Stimulated activated naive CD8-positive, alpha-beta T cell treated with anti-CD3 and anti-CD28 coated beads, Interleukin-15, Interleukin-2, amounts not matched to agents 100 ng/mL and 50 ng/mL, for 24 hours (primary cell): ENCODE data around the gene SLC26A1.

Source experiments
- H3K27ac Mint-ChIP-seq: one replicate; pipeline ENCODE4 v1.8.0; 2021; ENCODE audit warnings: mild to moderate bottlenecking, mixed read lengths
- H3K27me3 Mint-ChIP-seq: one replicate; pipeline ENCODE4 v1.8.0; 2021; ENCODE audit warnings: mixed read lengths
- H3K36me3 Mint-ChIP-seq: one replicate; pipeline ENCODE4 v1.8.0; 2021; ENCODE audit warnings: low read depth, mixed read lengths
- H3K4me1 Mint-ChIP-seq: one replicate; pipeline ENCODE4 v1.8.0; 2021; ENCODE audit warnings: low read depth, mixed read lengths
- H3K4me3 Mint-ChIP-seq: one replicate; pipeline ENCODE4 v1.8.0; 2021; ENCODE audit warnings: mild to moderate bottlenecking, mixed read lengths
- H3K9me3 Mint-ChIP-seq: one replicate; pipeline ENCODE4 v1.8.0; 2021; ENCODE audit warnings: mixed read lengths

The SLC26A1 gene

GRCh38 chr4:1031956-1032795, 39.0 kb upstream of the SLC26A1 start:
- Mint-ChIP-seq H3K36me3 (no peaks in the 10 kb centered on the region), H3K9me3 (no peaks in the 10 kb centered on the region), H3K4me3 (no peak overlapping the region), H3K27me3 (no peaks in the 10 kb centered on the region), H3K27ac (no peak overlapping the region), H3K4me1 (no peaks in the 10 kb centered on the region)

DNA sequence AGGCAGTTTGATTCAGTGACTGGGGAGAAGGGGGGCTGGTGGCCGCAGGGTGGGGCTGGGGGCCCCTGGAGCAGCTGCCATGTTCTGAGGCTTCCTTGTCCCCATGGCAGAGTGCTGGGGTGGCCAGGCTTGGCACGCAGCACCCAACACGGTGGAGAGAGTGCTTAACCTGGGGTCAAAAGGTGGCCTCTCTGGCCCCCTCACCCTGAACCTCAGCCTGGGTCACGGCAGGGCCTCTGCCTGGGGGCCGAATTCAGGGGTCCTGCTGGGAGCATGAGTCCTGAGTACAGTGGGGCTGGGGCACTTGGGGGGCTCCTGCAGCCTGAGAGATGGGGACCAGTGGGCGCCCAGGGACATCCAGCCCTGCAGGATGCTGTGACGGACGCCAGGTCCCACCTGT, 38.1 kb upstream of the SLC26A1 start:
- H3K9me3 Mint-ChIP-seq = no peaks in the 10 kb centered on the region
- H3K27ac Mint-ChIP-seq = no peak overlapping the region
- H3K4me1 Mint-ChIP-seq = no peaks in the 10 kb centered on the region
- no peak overlapping the region for H3K4me3 Mint-ChIP-seq
- no peaks in the 10 kb centered on the region for H3K27me3 Mint-ChIP-seq
- H3K36me3 Mint-ChIP-seq = no peaks in the 10 kb centered on the region

DNA sequence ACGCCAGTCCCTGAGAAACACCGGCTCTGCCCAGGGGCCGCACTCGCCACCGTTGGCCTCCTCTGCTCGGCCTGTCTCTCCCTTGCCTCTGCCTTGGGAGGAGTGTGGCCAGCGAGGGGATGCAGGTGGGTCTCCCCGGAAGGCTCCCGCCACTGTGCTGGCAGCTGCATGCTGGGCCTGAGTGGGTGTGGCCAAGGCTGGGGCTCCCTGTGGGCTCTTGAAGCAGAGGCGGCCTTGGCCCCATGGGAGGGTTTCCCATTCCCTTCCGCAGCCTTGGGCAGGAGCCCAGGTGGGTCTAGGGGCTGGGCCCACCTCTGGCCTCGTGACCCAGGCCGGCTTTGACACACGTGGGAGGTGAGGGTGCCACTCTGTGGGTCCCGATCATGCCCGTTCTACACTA, 37.4 kb upstream of the SLC26A1 start:
- no peaks in the 10 kb centered on the region for H3K4me1 Mint-ChIP-seq
- no peaks in the 10 kb centered on the region for H3K9me3 Mint-ChIP-seq
- H3K27ac Mint-ChIP-seq = no peak overlapping the region
- peaks cover under 1% of the 10 kb centered on the region for H3K36me3 Mint-ChIP-seq
- no peak overlapping the region for H3K4me3 Mint-ChIP-seq
- no peaks in the 10 kb centered on the region for H3K27me3 Mint-ChIP-seq

DNA sequence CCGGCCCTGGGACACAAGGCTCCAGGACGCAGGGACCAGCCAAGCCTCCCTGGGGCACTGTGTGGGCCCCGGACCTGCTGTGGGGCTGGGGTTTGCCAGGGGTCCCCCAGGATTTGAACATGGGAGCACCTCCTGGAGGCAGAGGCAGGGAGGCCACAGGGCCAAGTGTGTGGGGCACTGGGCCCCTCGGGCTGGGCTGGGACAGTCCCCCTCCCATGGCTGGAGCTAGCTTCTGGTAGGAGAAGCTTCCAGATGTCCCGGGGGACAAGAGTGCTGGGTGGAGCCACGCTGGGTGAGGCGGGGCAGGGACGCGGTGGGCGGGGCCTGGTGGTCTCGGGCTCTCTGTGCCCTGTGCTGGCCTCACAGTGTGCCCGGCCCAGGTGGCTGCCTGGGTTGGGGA, 36.8 kb upstream of the SLC26A1 start:
- no peaks in the 10 kb centered on the region for H3K4me1 Mint-ChIP-seq
- H3K4me3 Mint-ChIP-seq = no peak overlapping the region
- H3K27ac Mint-ChIP-seq = no peak overlapping the region
- H3K36me3 Mint-ChIP-seq = peaks cover 6% of the 10 kb centered on the region
- H3K27me3 Mint-ChIP-seq = no peaks in the 10 kb centered on the region
- no peaks in the 10 kb centered on the region for H3K9me3 Mint-ChIP-seq

DNA sequence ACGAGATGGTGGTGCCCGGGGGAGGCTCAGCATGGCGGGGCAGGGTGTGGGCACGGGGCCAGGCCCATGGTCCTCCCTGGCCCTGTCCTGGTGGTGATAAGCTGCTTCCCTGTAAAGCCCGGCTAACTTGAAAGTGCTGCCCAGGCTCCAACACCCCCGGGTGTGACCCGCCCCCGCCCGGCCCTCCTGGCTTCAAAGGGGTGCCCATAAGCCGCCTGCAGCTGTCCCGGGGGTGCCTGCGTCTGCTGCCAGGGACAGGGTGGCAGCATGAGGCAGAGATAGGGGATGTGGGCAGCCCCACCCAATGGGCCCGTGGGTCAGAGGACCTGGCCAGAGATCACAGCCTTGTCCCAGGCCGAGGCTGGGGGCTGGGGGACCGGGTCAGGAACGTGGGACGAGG, 36.3 kb upstream of the SLC26A1 start:
- Mint-ChIP-seq H3K4me1 (no peaks in the 10 kb centered on the region), H3K36me3 (peaks cover 9% of the 10 kb centered on the region), H3K9me3 (no peaks in the 10 kb centered on the region), H3K27ac (no peak overlapping the region), H3K4me3 (no peak overlapping the region), H3K27me3 (no peaks in the 10 kb centered on the region)

DNA sequence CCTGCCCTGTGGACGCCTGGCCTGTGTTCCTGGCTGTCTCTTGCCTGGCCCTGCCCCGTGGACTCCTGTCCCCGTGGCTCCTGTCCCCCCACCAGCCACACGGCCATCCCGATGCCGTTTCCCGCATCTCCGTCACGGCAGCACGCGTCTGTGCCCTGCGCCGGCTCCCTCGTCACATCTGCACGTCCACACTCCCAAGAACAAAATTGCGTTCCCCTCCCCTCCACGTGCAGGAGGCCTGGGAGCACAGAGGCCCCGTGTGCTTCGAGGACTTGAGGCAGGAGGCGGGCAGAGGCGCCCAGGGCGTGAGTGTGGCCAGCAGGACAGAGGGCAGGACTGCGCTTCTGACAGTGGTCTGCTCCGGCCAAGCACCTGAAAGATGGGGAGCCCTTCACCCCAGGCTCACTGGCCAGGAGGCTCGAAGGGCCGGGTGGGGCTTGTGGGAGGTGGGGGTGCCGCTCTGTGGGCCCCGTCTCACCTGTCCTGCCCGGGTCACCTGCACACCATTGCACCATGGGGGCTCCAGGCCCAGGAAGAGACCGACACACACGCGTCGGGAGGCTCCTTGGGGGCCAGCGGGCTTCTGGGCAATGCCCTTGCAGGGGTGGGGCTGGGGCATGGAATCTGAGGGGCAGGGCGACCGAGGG, 35.5 kb upstream of the SLC26A1 start:
- H3K4me1 Mint-ChIP-seq = no peaks in the 10 kb centered on the region
- no peaks in the 10 kb centered on the region for H3K27me3 Mint-ChIP-seq
- no peak overlapping the region for H3K4me3 Mint-ChIP-seq
- peaks cover 9% of the 10 kb centered on the region for H3K36me3 Mint-ChIP-seq
- H3K27ac Mint-ChIP-seq = no peak overlapping the region
- no peaks in the 10 kb centered on the region for H3K9me3 Mint-ChIP-seq

DNA sequence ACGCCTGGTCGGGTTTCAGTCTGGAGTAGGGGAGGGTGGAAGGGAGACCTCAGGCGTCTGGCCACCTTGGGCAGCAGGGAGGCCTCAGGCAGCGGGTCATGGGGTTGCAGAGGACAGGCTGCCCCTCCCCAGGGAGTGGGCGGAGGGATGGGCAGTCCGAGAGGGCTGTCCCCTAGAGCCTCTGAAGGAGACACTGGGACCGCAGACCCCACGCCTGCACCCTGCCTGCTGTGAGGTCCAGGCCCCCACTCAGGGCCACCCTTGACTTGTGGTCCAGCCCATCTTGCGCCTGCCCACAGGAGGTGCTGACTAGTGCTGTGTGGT, 34.7 kb upstream of the SLC26A1 start:
- H3K9me3 Mint-ChIP-seq = no peaks in the 10 kb centered on the region
- no peaks in the 10 kb centered on the region for H3K27me3 Mint-ChIP-seq
- no peak overlapping the region for H3K4me3 Mint-ChIP-seq
- peaks cover 9% of the 10 kb centered on the region for H3K36me3 Mint-ChIP-seq
- no peaks in the 10 kb centered on the region for H3K4me1 Mint-ChIP-seq
- no peak overlapping the region for H3K27ac Mint-ChIP-seq

DNA sequence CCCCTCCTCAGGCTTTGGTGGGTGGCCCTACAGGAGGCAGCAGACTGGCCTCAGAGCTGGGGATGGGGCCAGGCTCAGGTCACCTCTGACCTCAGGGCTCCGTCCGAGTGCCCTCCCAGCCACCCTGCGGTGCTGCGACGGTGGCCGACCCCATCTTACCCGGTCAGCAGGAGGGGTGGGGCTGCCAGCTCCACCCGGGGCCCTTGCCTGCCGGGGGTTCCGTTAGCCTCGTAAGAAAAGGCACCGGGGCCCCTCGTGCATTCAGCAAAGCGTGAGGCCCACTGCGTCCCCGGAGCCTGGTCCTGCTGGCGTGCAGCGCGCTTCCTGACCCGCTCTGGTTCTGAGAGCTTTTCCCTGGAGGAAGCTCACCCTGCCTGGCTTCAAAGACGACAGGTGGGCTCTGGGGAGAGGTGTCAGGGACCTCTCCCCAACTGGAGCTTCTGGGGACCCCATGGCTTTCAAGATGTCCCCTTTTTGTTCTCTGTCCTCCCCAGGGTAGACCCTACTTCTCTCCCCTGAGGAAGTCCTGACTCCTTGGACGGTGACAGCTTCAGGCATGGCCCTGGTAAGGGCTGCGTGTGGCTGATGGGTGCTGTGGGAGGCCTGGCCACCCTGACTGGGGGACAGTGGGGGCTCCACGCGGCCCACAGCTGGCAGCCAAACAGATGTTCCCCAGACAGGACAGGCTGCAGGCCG, 34.2 kb upstream of the SLC26A1 start:
- Mint-ChIP-seq H3K4me3 (no peak overlapping the region), H3K36me3 (peaks cover 9% of the 10 kb centered on the region), H3K27me3 (no peaks in the 10 kb centered on the region), H3K9me3 (no peaks in the 10 kb centered on the region), H3K27ac (no peak overlapping the region), H3K4me1 (no peaks in the 10 kb centered on the region)

DNA sequence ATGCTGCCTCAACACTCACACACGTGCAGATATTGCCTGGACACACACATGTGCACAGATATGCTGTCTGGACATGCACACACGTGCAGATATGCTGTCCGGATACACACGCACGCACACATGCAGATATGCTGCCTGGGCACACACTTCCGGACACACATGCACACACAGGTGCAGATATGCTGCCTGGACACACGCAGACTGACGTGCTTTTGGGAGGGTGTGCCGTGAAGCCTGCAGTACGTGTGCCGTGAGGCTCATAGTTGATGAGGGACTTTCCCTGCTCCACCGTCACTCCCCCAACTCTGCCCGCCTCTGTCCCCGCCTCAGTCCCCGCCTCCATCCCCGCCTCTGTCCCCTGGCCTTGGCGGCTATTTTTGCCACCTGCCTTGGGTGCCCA, 32.9 kb upstream of the SLC26A1 start:
- Mint-ChIP-seq H3K27ac (no peak overlapping the region), H3K36me3 (peaks cover 9% of the 10 kb centered on the region), H3K9me3 (no peaks in the 10 kb centered on the region)

GRCh38 chr4:1024882-1025545, 31.8 kb upstream of the SLC26A1 start:
- no peak overlapping the region for H3K27ac Mint-ChIP-seq
- H3K9me3 Mint-ChIP-seq = no peaks in the 10 kb centered on the region
- no peaks in the 10 kb centered on the region for H3K4me1 Mint-ChIP-seq
- H3K4me3 Mint-ChIP-seq = no peak overlapping the region
- no peaks in the 10 kb centered on the region for H3K27me3 Mint-ChIP-seq
- peaks cover 9% of the 10 kb centered on the region for H3K36me3 Mint-ChIP-seq

More for the DNA sequence above, 32.9 kb upstream of the SLC26A1 start:
- H3K4me3 Mint-ChIP-seq = no peak overlapping the region
- no peaks in the 10 kb centered on the region for H3K27me3 Mint-ChIP-seq
- H3K4me1 Mint-ChIP-seq = no peaks in the 10 kb centered on the region

DNA sequence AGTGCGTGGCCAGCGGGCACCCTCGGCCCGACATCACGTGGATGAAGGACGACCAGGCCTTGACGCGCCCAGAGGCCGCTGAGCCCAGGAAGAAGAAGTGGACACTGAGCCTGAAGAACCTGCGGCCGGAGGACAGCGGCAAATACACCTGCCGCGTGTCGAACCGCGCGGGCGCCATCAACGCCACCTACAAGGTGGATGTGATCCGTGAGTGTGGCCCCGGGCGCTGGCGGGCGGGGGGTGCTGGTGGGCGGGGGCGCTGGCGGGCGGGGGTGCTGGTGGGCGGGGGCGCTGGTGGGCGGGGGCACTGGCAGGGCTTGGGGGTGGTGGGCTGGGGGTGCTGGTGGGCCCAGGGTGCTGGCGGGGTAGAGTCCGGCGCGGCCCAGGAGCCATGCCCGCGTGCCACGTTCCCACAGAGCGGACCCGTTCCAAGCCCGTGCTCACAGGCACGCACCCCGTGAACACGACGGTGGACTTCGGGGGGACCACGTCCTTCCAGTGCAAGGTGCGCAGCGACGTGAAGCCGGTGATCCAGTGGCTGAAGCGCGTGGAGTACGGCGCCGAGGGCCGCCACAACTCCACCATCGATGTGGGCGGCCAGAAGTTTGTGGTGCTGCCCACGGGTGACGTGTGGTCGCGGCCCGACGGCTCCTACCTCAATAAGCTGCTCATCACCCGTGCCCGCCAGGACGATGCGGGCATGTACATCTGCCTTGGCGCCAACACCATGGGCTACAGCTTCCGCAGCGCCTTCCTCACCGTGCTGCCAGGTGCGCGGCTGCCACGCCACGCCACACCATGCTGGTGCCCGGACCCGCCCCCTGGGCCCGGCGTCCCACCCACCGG, 30.9 kb upstream of the SLC26A1 start:
- H3K9me3 Mint-ChIP-seq = no peaks in the 10 kb centered on the region
- no peak overlapping the region for H3K4me3 Mint-ChIP-seq
- no peak overlapping the region for H3K27ac Mint-ChIP-seq
- peaks cover 9% of the 10 kb centered on the region for H3K36me3 Mint-ChIP-seq
- no peaks in the 10 kb centered on the region for H3K27me3 Mint-ChIP-seq
- H3K4me1 Mint-ChIP-seq = no peaks in the 10 kb centered on the region

DNA sequence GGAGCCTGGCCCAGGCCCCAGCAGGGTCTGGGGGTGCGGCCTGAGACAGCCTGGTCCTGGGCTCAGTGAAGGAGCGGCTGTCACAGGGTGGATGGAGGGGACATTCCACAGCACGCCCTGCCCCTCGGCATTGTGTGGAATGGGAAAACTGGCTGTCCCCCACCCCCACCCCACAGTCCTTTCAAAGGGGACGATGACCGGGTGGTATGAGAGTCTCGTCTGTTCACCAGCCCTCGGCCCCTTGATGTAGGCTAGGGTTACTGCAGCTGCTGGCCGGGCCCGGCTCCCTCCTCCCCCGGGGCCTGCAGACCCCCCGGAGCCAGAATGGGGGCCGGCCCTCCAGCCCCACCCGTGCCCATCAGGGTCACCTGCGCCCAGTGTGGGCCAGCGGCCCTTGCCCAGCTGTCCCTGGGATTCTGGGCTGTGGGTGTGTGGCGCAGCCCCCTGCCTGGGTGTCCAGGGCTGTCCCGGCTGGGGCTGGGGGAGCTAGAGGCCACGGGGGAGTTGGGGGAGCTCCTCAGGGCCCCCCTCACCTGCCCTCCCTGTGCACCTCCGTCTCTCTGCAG, 30.0 kb upstream of the SLC26A1 start:
- Mint-ChIP-seq H3K27me3 (no peaks in the 10 kb centered on the region), H3K4me3 (no peak overlapping the region), H3K9me3 (no peaks in the 10 kb centered on the region), H3K4me1 (no peaks in the 10 kb centered on the region), H3K27ac (no peak overlapping the region), H3K36me3 (peaks cover 9% of the 10 kb centered on the region)

GRCh38 chr4:1022739-1023066, 29.5 kb upstream of the SLC26A1 start:
- H3K27ac Mint-ChIP-seq = no peak overlapping the region
- peaks cover 9% of the 10 kb centered on the region for H3K36me3 Mint-ChIP-seq
- H3K27me3 Mint-ChIP-seq = no peaks in the 10 kb centered on the region

GRCh38 chr4:1022051-1022738, 29.0 kb upstream of the SLC26A1 start:
- Mint-ChIP-seq H3K27ac (no peak overlapping the region), H3K27me3 (no peaks in the 10 kb centered on the region), H3K4me3 (no peak overlapping the region), H3K4me1 (no peaks in the 10 kb centered on the region), H3K36me3 (peaks cover 9% of the 10 kb centered on the region), H3K9me3 (no peaks in the 10 kb centered on the region)

More at GRCh38 chr4:1022739-1023066, 29.5 kb upstream of the SLC26A1 start:
- Mint-ChIP-seq H3K4me3 (no peak overlapping the region), H3K9me3 (no peaks in the 10 kb centered on the region), H3K4me1 (no peaks in the 10 kb centered on the region)
